ENCODE measurements around the gene RPS29. TPM values are rescaled to one million over a fixed set of nuclear protein-coding genes. Genes with fewer than 3 reads are reported as not detected.

The RPS29 gene
- total and polyA plus RNA-seq, 9 of the 15 experiments (the other 6 are each of a cell fraction or from before 2014, with no cell fraction given), result 1,545 to 5,012 (median 2,448) TPM

GRCh38 chr14:49545071-49545470, 41.1 kb downstream of the RPS29 start (continued):
- TF ChIP-seq NR0B1 (IDR thresholded peaks at IDR 0.05; ENCODE audit: partially characterized antibody) (no peak), TEAD2 (tag; IDR thresholded peaks at IDR 0.05) (no peak), BMI1 (IDR thresholded peaks at IDR 0.05; ENCODE audit: low read length) (no peak)

- Histone ChIP-seq H3K4me2 (ENCODE audit: insufficient read depth, low read length) (no peak overlapping the region), H3K36me3 (ENCODE audit: control insufficient read depth, insufficient read depth, low read length) (no peaks in the 10 kb centered on the region), H3K9me1 (ENCODE audit: control insufficient read depth, insufficient read depth, low read length) (no peaks in the 10 kb centered on the region), H3K9me3 (replicated peaks; ENCODE audit: control insufficient read depth, insufficient read depth, low read depth, low read length) (no peaks in the 10 kb centered on the region), H3K27ac (ENCODE audit: extremely low read depth, low read depth, low read length) (no peak overlapping the region), H3K9ac (ENCODE audit: insufficient read depth in 1 of 2, low read depth in 2 of 2, low read length in 2 of 2) (no peak overlapping the region), H3K27me3 (ENCODE audit: control insufficient read depth in 2 of 2, insufficient read depth in 2 of 2, low read length in 2 of 2) (no peaks in the 10 kb centered on the region), H3K4me1 (replicated peaks in 1 of 2; ENCODE audit: control insufficient read depth in 2 of 2, insufficient read depth in 2 of 2, low read length in 2 of 2) (no peaks in the 10 kb centered on the region), H2AFZ (ENCODE audit: low read depth, low read length) (no peak overlapping the region), H3K79me2 (ENCODE audit: control insufficient read depth, insufficient read depth, low read length) (no peaks in the 10 kb centered on the region), H3K4me3 (no peak overlapping the region), H4K20me1 (replicated peaks; ENCODE audit: control insufficient read depth, insufficient read depth, low read length) (no peaks in the 10 kb centered on the region)
- no TSS peak for BruUV-seq (replicated peaks)
- no peak for FAIRE-seq
- in situ Hi-C loops (cut with MboI), result no loop called here
- no CpG with 5 or more reads among the region's 2 CpGs for WGBS (ENCODE audit: insufficient coverage, low coverage, missing lambda C conversion rate)
- intact Hi-C loops (cut with micrococcal nuclease), result no loop called here
- no peak for ATAC-seq
- TF ChIP-seq COPS2 (conservative IDR thresholded peaks at IDR 0.05) (no peak), LCOR (CRISPR knock-in tag; IDR thresholded peaks at IDR 0.05) (no peak), CBX5 (IDR thresholded peaks at IDR 0.05; ENCODE audit: borderline replicate concordance, low read depth) (no peak), SP2 (IDR thresholded peaks at IDR 0.05; ENCODE audit: extremely low read depth, low read depth, low read length, poor library complexity, severe bottlenecking) (no peak), XRCC5 (IDR thresholded peaks at IDR 0.05; ENCODE audit: low read depth, low read length) (no peak)
- no peak for DNase-seq (ENCODE audit: extremely low read depth in 1 of 4, low spot score in 3 of 4)
- POLR2A ChIA-PET, result no interaction called here
- CTCF ChIA-PET (ENCODE audit: low intra/inter-chr PET ratio), result no interaction called here
Measured at GRCh38 chr14:49541049-49541448, 45.1 kb downstream of the RPS29 start.
